Renal pelvis (tissue), 4 donors: ENCODE data around the gene ARIH2. TPM values are rescaled to one million over a fixed set of nuclear protein-coding genes. Genes with fewer than 3 reads are reported as not detected.
A peak's percentile ranks its signal among the peaks of the same experiment; 100 is the strongest.

Experiments used
- DNase-seq: peaks from one replicate; pipeline ENCODE4 v3.0.0-alpha.2; 2013
- polyA plus RNA-seq, 3 donors: library from polyadenylated mRNA; unstranded; fragments of 120-200 nt; gene quantifications; one replicate each; pipeline ENCODE4 v1.2.1, GENCODE V29; 2013; ENCODE audit not compliant: insufficient read length in 3 of 3

ARIH2 gene
- polyA plus RNA-seq, 3 donors: 65.3 to 111 (median 94.8) TPM

DNA sequence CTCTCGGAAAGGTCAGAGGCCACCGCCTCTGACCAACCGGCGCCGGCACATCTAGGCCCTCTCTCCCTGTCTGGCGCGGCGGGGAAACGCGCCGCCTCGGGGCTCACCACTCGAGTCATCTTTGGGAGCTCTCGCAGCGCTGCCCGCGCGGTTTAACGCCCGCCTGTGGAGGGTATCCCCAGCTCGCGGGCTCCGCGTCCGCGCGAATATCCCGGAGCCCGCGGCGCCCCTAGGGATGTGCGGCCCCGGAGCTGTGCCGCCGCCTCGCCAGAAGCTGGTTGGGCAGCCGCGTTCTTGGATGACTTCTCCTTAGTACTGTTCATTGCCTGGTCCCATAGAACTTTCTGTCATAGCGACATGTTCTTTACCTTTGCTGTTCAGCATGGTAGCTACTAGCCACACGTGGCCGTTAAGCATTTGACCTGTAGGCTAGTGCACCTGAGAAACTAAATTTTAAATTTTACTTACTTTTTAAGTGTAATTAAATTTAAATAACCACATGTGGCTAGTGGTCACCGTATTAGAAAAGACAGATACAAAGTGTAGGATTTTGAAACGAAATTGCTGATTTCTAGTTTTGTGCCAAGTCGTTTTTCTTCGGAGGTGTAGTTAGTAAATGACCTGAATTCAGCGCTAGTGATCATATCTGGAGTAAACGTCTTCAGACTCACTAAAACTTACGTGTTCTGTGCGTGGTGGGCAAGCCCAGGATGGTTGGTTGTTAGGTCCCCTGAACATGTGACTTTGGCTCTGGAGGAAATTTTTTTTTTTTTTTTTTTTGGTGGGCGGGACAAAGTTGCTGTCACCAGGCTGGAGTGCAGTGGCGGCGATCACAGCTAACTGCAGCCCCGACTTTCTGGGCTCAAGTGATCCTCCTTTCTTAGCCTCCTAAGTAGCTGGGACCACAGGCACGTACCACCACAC lies 835 bp downstream of the ARIH2 start:
- DNase-seq: peak; percentile 62

GRCh38 chr3:48926425-48927392 lies 8.1 kb downstream of the ARIH2 start:
- DNase-seq: no peak

GRCh38 chr3:48927928-48928327 lies 9.3 kb downstream of the ARIH2 start:
- no peak for DNase-seq

GRCh38 chr3:48928679-48929078 lies 10.0 kb downstream of the ARIH2 start:
- DNase-seq: no peak

GRCh38 chr3:48929358-48930035 lies 10.9 kb downstream of the ARIH2 start:
- no peak for DNase-seq

DNA sequence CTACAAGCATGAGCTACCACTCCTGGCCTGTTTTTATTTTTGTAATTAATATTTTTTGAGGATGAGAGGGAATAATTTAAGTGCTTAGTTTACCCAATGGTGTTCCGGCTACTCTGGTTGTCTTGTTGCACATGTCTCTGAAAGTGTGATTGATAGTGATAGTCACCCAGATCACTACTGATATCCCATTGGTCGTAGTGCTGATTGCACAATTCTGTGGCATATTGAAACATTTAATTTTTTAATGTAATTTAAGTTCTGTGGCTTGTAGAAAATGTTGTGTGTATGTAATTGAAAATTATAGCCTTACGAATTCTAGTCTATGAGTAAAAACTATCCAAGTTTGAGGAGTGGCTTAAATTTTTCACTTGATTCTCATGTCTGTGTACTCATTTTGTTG lies 11.9 kb downstream of the ARIH2 start:
- DNase-seq: no peak

GRCh38 chr3:48931944-48932580 lies 13.4 kb downstream of the ARIH2 start:
- no peak for DNase-seq

- no peak for DNase-seq
Measured at GRCh38 chr3:48934333-48934991, 15.8 kb downstream of the ARIH2 start.

DNA sequence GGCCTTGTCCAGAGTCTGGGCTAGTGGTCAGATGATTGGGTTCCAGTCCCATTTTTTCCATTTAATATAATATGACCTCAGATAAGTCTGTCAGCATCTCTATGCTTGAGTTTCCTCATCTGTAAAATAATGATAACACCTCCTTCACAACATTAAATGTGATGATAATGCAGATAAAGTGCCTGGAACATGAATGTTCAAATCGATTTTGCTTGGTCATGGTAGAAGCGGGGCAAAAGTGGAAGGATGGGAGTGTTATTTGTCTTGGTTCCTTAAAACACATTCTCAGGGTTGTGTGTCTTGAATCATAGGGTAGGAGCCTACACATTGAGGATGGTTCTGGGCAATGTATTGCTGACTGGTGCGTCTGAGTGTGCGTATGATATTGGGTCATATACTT lies 16.9 kb downstream of the ARIH2 start:
- no peak for DNase-seq

GRCh38 chr3:48938156-48938555 lies 19.5 kb downstream of the ARIH2 start:
- no peak for DNase-seq

DNA sequence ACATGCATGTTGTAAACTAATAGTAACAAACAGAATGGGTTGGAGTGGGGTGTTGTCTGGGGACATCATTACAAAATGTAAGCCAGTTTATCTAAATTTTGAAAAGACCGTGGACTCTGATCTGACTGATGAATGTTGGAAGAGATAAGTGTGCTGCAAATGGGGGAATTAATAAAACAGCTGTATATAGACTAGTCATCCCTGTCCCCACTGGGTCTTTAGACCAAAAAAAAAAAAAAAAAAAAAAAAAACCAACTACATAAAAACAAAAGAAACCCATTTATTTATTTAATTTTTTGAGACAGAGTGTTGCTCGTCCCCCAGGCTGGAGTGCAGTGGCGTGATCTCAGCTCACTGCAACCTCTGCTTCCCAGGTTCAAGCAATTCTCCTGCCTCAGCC lies 20.0 kb downstream of the ARIH2 start:
- no peak for DNase-seq

DNA sequence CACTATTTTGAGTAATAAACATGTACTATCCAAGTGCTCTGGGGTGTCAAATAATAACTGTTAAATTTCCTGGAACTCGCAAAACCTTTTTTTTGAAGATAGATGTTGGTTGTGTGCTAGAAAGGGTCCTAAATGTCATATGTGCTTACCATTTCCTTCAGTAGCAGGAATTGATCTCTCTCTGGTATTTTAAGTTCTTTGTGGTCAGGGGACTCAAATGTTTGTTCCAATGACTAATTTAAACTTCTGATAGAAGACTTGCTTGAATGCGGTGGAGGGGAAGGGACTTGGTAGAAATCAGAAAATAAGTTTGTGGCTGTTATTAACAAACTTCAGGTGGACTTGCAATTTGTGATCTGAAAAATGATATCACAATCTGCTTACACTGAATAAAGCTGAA lies 26.8 kb downstream of the ARIH2 start:
- DNase-seq: no peak

GRCh38 chr3:48945891-48946549 lies 27.4 kb downstream of the ARIH2 start:
- no peak for DNase-seq

DNA sequence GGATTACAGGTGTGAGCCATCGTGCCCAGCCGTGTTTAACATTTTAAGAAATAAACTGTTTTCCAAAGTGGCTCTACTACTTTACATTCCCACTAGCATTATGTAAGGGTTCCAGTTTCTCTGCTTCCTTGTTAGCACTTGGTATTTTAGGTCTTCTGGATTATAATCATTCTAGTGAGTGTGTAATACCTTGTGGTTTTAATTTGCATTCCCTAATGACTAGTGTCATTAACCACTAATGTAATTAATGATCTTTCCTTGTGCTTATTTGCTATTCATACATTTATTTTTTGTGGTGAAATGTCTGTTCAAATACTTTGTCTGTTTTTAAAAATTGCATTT lies 30.7 kb downstream of the ARIH2 start:
- no peak for DNase-seq

- no peak for DNase-seq
Measured at GRCh38 chr3:48950051-48950450, 31.4 kb downstream of the ARIH2 start.

DNA sequence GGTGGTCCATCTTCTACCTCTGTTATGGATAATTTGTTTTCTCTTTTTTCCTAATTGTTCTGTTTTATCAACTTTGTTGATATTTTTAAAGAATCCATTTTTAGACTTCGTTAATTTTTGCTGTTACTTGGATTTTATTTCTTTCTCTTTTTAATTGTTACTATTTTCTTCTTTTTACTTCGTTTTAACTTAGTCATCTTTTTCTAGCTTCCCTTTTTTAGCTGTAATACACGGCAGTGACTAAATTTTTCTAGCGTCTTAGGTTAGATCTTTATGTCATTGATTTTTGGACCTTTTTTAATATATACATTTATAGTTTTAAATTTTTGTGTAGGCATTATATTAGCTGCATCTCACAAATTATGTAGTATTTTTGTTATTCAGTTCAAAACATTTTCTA lies 33.1 kb downstream of the ARIH2 start:
- DNase-seq: no peak

DNA sequence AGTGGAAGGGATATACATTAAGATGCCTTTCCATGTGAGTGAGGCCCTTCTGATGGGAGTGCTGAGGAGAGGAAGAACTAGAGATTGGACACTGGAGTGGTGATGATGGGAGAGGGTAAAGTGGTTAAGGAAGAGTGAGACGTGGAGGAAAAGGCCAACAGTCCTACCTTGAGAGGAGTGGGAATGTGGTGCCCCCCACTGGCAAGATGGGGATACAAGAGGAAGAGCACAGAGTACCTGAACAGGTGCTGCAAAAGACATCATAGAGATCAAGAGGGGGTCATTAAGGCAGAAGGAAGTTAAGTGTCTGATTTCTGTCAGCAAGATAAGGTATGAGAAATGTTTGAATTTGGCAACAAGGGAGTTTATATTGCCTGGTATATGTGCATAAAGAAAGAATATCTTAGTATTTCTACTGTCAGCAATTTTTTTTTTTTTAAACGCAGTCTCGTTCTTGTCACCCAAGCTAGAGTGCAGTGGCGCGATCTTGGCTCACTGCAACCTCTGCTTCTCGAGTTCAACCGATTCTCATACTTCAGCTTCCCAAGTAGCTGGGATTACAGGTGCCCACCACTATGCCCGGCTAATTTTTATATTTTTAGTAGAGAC lies 34.0 kb downstream of the ARIH2 start:
- peak; percentile 22 for DNase-seq

DNA sequence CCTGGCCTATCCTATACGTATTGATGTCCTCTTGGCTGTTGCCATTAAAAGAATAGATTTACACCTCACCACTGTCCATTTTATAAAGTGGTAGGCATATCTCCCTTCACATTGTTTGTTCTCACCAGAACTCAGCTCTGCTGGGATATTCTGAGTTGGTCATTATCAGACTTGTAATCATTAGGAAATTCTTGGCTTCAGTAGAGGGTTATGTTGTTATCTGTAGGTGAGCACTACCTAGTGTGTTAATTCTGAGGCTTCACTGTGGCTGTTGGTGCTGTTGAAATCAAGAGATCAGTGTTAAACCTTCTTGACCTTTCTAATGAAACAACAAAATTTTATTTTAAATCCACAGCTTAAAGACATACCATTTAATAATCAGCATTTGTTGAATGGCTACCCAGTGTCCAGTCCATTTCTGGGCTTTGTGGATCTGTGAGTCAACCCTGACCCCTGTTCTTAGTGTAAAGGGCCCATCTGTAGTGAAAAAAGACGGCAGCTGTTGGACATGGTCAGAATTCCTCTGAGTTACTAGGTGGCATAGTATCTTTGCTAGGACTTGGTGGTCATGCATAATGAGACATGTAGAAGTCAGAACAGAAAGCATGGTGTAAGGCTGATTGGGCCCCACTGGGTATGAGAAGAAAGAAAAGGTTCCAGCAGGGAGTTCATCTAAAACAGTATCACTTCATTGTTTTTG lies 38.5 kb downstream of the ARIH2 start:
- no peak for DNase-seq

GRCh38 chr3:48960841-48961413 lies 42.3 kb downstream of the ARIH2 start:
- no peak for DNase-seq
